Endothelial cell (in vitro differentiated cells): ENCODE measurements around the gene KRT4. TPM values are rescaled to one million over a fixed set of nuclear protein-coding genes. Genes with fewer than 3 reads are reported as not detected.

Experiments
- DNase-seq: peaks from one replicate; pipeline ENCODE4 v3.0.0; 2021; ENCODE audit warnings: low spot score
- H3K27ac Mint-ChIP-seq: one replicate; pipeline ENCODE4 v1.8.0; 2021; ENCODE audit warnings: mixed read lengths, inconsistent platforms; ENCODE audit not compliant: unreplicated experiment
- H3K27me3 Mint-ChIP-seq: one replicate; pipeline ENCODE4 v1.8.0; 2021; ENCODE audit warnings: mild to moderate bottlenecking, moderate library complexity, mixed read lengths, inconsistent platforms; ENCODE audit not compliant: unreplicated experiment
- H3K36me3 Mint-ChIP-seq: one replicate; pipeline ENCODE4 v1.8.0; 2021; ENCODE audit warnings: mild to moderate bottlenecking, low read depth, mixed read lengths, inconsistent platforms; ENCODE audit not compliant: unreplicated experiment
- H3K4me1 Mint-ChIP-seq: one replicate; pipeline ENCODE4 v1.8.0; 2021; ENCODE audit warnings: mild to moderate bottlenecking, mixed read lengths, inconsistent platforms; ENCODE audit not compliant: unreplicated experiment
- H3K4me3 Mint-ChIP-seq: one replicate; pipeline ENCODE4 v1.8.0; 2021; ENCODE audit warnings: mild to moderate bottlenecking, mixed read lengths, inconsistent platforms; ENCODE audit not compliant: unreplicated experiment
- H3K9me3 Mint-ChIP-seq: one replicate; pipeline ENCODE4 v1.8.0; 2021; ENCODE audit warnings: mixed read lengths, inconsistent platforms; ENCODE audit not compliant: unreplicated experiment
- total RNA-seq: library from RNA; stranded (reverse); fragmentation: NEBNext Ultra II Directional; extraction: Animal tissue kit (Norgen Biotek cat#: 25700); gene quantifications from one replicate; pipeline ENCODE4 v1.2.1, GENCODE V29; 2021; ENCODE audit not compliant: unreplicated experiment
- TF ChIP-seq, protein P1 (sequence below): fragments of 200-600 bp; sonication (generic); IDR thresholded peaks from one replicate; pipeline ENCODE4 v1.5.0; 2021; ENCODE audit warnings: antibody characterized with exemption; ENCODE audit not compliant: unreplicated experiment

The KRT4 gene
- total RNA-seq, 1 donor from 2014 or later, result not detected

DNA sequence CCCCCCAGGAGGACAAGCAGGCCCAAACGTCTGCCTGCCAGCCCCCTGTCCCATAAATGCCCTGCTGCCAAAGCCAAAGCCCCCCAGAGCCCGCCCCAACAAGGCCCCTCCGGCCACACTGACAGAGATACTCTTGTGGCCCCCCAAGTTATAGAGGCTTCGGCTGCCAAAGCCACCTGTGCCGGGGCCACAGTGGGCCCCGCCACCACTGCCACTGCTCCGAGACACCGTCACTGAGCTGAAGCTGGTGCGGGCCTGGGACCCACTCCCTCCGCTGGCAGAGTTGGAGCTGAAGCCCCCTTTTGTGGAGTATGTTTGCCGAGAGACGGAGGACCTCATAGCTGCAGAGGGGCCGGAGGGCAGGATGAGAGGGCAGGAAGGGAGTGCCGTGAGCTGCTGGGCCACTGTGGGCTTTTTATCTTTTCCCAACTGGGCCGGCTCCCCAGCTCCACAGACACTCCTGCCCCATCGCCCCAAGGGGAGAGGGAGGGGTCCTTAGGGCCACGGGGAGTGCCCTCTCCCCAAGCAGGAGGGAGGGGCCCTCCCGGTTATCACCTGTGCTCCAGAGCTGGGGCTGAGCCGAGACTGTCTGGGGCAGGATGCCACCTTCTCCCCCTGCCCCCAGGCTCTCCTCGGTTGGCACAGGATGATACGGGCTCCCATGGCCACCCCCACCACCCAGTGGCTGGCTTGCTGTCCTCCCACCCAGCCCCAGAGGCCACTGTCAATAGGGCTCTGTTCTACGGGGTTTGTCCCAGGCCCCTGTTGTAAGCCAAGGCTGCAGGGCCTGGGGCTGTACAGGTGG lies 20.2 kb upstream of the KRT4 start, which contains the start of gene KRT79:
TSS of gene KRT79 (minus strand) at position 390 of the 805 bp plus-strand sequence. CDS start at position 339, 51 bp downstream.
- Mint-ChIP-seq H3K9me3 (no peaks in the 10 kb centered on the region), H3K27ac (no peak within 1 kb of the TSS), H3K27me3 (peaks cover 12% of the 10 kb centered on the region), H3K4me3 (no peak within 1 kb of the TSS), H3K36me3 (no peaks in the 10 kb centered on the region), H3K4me1 (peaks cover 28% of the 10 kb centered on the region)
- DNase-seq, result no peak
- TF ChIP-seq, protein P1, sequence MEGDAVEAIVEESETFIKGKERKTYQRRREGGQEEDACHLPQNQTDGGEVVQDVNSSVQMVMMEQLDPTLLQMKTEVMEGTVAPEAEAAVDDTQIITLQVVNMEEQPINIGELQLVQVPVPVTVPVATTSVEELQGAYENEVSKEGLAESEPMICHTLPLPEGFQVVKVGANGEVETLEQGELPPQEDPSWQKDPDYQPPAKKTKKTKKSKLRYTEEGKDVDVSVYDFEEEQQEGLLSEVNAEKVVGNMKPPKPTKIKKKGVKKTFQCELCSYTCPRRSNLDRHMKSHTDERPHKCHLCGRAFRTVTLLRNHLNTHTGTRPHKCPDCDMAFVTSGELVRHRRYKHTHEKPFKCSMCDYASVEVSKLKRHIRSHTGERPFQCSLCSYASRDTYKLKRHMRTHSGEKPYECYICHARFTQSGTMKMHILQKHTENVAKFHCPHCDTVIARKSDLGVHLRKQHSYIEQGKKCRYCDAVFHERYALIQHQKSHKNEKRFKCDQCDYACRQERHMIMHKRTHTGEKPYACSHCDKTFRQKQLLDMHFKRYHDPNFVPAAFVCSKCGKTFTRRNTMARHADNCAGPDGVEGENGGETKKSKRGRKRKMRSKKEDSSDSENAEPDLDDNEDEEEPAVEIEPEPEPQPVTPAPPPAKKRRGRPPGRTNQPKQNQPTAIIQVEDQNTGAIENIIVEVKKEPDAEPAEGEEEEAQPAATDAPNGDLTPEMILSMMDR, result no peak

DNA sequence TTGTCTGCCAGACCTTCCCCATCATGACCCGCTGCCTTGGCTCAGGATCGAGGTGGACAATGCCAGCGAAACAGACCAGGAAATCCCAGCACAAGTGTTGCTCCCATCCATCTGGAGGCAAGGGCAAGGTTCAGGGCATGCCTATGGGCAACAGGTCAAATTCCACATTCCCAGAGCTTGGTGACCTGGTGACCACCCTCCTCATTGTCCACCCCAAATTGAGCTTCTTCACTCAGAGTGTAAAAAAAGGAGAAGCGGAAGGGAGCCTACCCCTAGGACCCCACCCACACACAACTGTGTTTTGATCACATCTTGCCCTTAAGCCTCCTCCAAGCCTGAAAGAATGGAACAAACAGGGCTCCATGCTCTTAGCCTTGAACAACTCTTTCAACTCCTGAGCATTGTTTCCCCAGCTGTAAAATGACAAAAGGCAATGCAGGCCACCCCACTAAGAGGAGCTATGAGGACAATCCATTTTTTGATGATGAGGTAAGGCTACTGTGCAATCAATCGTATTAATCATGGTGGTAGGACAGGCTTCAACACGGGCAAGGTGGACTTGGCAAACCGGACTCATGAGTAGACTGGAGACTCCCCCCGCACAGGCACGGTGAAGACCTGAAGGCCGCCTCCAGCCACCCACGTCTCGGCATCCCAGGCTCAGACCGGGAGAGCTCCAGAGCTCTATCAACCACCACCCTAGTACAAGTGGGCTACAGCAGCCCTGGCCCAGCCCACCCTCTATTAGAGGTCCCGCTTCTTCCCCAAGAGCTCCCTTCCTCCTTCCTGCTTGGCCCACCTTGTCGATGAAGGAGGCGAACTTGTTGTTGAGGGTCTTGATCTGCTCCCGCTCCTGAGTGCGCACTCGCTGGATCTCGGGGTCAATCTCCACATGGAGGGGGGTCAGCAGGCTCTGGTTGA lies 19.3 kb upstream of the KRT4 start:
- H3K27ac Mint-ChIP-seq, result no peak overlapping the region

DNA sequence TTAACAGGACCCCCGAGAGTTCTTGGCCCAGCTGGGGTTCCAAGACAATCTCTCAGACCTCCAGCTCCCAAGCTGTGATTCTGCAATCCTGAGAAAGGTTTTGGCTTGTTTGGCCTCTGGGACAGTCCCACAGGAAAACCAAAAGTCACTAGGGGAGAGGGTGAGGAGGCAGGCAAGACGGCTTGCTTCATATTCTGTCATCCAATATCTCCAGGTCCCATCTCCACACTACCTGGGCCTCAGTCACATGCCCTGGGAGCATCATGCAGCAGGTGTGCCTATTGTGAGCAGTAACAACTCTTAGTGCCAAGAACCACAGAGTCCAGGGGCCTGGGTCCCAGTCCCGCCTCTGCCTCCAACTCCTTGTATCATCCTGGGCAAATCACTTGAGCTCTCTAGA lies 18.5 kb upstream of the KRT4 start:
- H3K4me3 Mint-ChIP-seq, result no peak overlapping the region
- TF ChIP-seq, protein P1, result no peak
- H3K27ac Mint-ChIP-seq, result no peak overlapping the region
- H3K9me3 Mint-ChIP-seq, result no peaks in the 10 kb centered on the region
- H3K36me3 Mint-ChIP-seq, result no peaks in the 10 kb centered on the region
- no peak for DNase-seq
- peaks cover 7% of the 10 kb centered on the region for H3K27me3 Mint-ChIP-seq
- H3K4me1 Mint-ChIP-seq, result peaks cover 13% of the 10 kb centered on the region

More for the DNA sequence above, 19.3 kb upstream of the KRT4 start:
- no peaks in the 10 kb centered on the region for H3K36me3 Mint-ChIP-seq
- H3K9me3 Mint-ChIP-seq, result no peaks in the 10 kb centered on the region
- no peak overlapping the region for H3K4me3 Mint-ChIP-seq
- no peak for DNase-seq
- TF ChIP-seq, protein P1, result no peak
- H3K4me1 Mint-ChIP-seq, result peaks cover 19% of the 10 kb centered on the region
- peaks cover 11% of the 10 kb centered on the region for H3K27me3 Mint-ChIP-seq

DNA sequence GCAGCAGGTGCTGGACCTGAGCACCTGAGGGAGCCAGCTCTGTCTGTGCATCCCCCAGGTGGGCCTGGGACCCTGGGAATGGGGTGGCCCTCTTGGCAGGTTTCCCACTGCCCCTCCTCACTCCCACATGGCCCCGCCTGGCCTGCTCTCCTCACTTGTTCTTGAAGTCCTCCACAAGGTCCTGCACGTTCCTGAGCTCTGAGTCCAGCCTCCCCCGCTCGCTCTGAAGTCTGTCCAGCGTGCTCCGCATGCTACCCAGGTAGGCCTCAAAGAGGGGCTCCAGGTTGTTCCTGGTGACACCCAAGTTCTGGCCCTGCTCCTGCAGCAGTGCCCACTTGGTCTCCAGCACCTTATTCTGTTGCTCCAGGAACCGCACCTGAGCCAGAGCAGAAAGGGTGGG lies 17.3 kb upstream of the KRT4 start:
- Mint-ChIP-seq H3K27me3 (peaks cover 6% of the 10 kb centered on the region), H3K36me3 (no peaks in the 10 kb centered on the region), H3K4me1 (peaks cover 4% of the 10 kb centered on the region), H3K9me3 (no peaks in the 10 kb centered on the region), H3K27ac (no peak overlapping the region), H3K4me3 (no peak overlapping the region)
- TF ChIP-seq, protein P1, result no peak
- DNase-seq, result no peak
